Esophagus squamous epithelium (tissue), 4 donors: ENCODE measurements around the gene RET.

Experiments
- CTCF ChIP-seq, 6 experiments: fragments of 450-650 bp in 4 of 6; fragments of 200-600 bp in 2 of 6; sonication (generic) in 2 of 6; IDR thresholded peaks; one replicate each; pipeline ENCODE4 v1.5.1; 2016 to 2019; ENCODE audit warnings: antibody characterized with exemption in 6 of 6, mild to moderate bottlenecking in 4 of 6, moderate library complexity in 4 of 6
- POLR2A ChIP-seq, 4 donors: fragments of 450-650 bp; IDR thresholded peaks; one replicate each; pipeline ENCODE4 v1.6.1; 2017; ENCODE audit warnings: antibody characterized with exemption in 4 of 4, mild to moderate bottlenecking in 4 of 4, moderate library complexity in 3 of 4

GRCh38 chr10:43127442-43127841, 50.6 kb downstream of the RET start:
- TF ChIP-seq POLR2A (IDR thresholded peaks at IDR 0.05), result no peak
- no peak for TF ChIP-seq CTCF (IDR thresholded peaks at IDR 0.05)
